Measurements from ENCODE around the gene NMUR2. TPM values are rescaled to one million over a fixed set of nuclear protein-coding genes. Genes with fewer than 3 reads are reported as not detected.

NMUR2 gene
- not detected in 2 replicates for total RNA-seq

DNA sequence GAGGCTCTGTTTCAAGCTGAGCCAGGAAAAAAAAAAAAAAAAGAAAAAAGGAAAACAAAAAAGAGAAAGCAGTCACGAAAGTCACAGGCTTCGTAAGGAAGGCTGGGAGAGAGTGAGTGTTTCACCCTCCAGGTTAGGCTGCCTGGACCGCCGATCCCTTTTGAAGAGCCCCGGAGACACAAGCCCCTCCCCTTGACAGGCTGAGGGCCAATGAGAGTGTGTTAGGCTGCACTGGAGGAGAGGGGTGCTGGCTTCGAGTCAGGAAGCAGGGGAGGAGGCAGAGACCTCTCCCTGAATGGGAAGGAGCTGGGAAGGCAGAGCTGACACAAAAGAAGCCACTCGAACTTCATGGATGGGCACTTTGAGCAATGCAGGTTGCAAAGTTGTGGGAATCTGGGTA, at the start of gene NMUR2:
TSS of gene NMUR2 (minus strand) at position 135 of the 400 bp plus-strand sequence. CDS start 166 bp downstream, outside the sequence.

